ENCODE measurements around the gene MCOLN3. TPM values are rescaled to one million over a fixed set of nuclear protein-coding genes. Genes with fewer than 3 reads are reported as not detected.

Gene MCOLN3
- total RNA-seq, 4 donors from 2014 or later: 1.8 to 21.3 (median 2.8) TPM

DNA sequence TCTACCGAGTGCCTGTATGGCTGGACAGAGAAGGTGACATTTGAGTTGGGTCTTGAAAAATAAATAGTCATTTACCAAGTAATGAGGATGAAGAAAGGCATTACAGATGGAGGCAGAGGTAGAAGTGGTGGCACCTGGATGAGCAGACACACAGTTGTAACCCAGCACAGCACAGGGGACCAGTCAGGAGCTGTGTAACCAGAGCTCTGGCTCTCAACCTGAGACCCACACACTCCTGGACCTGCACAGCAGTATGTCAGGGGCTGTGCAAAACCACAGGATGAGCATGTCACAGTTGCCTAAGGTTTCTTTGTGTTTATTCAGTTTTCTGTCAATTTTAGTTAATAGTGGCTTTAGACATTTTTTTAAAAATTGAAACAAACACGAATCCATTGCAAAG is 11.3 kb upstream of the MCOLN3 start:
- Histone ChIP-seq H3K27me3 (no peaks in the 10 kb centered on the region), H3K36me3 (no peaks in the 10 kb centered on the region), H3K4me1 (no peaks in the 10 kb centered on the region), H3K9me3 (no peaks in the 10 kb centered on the region), H3K27ac (no peak overlapping the region), H3K4me3 (no peak overlapping the region)
- no peak for TF ChIP-seq POLR2A (IDR thresholded peaks at IDR 0.05)
- TF ChIP-seq CTCF (IDR thresholded peaks at IDR 0.05): no peak
- no peak for DNase-seq

DNA sequence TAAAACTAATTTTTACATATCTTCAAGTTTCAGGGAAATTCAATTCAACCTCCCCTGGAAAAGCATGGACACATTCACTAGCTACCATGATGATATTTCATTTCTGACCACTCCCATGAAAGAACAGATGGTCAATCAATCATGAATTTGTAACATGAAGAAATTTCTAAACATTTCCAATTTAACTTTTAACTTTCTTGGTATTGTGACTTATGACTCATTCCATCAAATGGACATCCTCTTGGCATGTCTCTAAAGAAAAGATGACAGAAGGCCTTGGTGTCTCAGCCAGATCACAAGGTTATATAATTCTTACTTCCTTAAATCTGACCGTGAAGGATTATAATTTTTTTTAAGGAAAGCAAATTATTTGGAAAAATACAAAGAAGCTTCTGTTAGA is 10.5 kb upstream of the MCOLN3 start:
- no peaks in the 10 kb centered on the region for H3K4me1 ChIP-seq
- no peak for TF ChIP-seq CTCF (IDR thresholded peaks at IDR 0.05)
- TF ChIP-seq POLR2A (IDR thresholded peaks at IDR 0.05): no peak
- no peaks in the 10 kb centered on the region for H3K9me3 ChIP-seq
- H3K4me3 ChIP-seq: no peak overlapping the region
- H3K36me3 ChIP-seq: no peaks in the 10 kb centered on the region
- no peak for DNase-seq
- H3K27me3 ChIP-seq: no peaks in the 10 kb centered on the region
- no peak overlapping the region for H3K27ac ChIP-seq

DNA sequence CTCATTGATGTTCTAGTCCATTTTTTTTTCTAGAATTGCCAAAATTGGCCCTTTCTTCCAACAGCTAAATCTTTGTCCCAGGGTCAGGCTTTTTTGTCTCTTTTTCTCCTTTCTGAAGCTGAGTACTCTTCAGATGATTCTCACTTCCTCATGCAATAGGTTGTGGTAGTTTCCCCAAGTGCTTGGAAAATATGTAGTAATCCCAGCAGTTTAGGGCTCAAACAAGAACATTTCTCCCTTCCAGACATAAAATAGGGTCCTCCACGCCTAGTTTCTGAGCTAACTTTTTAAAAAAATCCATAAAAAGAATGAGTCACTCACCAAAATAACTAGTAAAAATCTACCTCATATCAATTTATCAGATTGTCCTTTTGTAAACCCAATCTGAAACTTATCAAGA is 10.0 kb upstream of the MCOLN3 start:
- Histone ChIP-seq H3K36me3 (no peaks in the 10 kb centered on the region), H3K4me1 (no peaks in the 10 kb centered on the region), H3K27ac (no peak overlapping the region), H3K9me3 (no peaks in the 10 kb centered on the region), H3K4me3 (no peak overlapping the region), H3K27me3 (no peaks in the 10 kb centered on the region)
- DNase-seq: no peak
- TF ChIP-seq POLR2A (IDR thresholded peaks at IDR 0.05) (no peak), CTCF (IDR thresholded peaks at IDR 0.05) (no peak)

DNA sequence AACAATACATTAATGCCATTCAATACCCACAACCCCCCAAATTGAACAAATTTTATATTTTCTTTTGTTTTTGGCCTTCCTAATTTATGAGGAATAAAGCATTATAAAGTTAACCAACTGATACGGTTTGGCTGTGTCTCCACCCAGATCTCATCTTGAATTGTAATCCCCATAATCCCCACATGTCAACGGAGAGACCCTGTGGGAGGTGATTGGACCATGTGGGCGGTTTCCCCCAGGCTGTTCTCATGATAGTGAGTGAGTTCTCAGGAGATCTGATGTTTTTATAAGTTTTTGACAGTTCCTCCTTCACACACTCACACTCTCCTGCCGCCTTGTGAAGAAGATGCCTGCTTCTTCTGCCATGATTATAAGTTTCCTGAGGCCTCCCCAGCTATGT is 6.4 kb upstream of the MCOLN3 start:
- H3K9me3 ChIP-seq: no peaks in the 10 kb centered on the region
- no peak overlapping the region for H3K27ac ChIP-seq
- H3K4me1 ChIP-seq: no peaks in the 10 kb centered on the region
- DNase-seq: no peak
- H3K36me3 ChIP-seq: no peaks in the 10 kb centered on the region
- no peak overlapping the region for H3K4me3 ChIP-seq
- TF ChIP-seq POLR2A (IDR thresholded peaks at IDR 0.05) (no peak), CTCF (IDR thresholded peaks at IDR 0.05) (no peak)
- no peaks in the 10 kb centered on the region for H3K27me3 ChIP-seq

DNA sequence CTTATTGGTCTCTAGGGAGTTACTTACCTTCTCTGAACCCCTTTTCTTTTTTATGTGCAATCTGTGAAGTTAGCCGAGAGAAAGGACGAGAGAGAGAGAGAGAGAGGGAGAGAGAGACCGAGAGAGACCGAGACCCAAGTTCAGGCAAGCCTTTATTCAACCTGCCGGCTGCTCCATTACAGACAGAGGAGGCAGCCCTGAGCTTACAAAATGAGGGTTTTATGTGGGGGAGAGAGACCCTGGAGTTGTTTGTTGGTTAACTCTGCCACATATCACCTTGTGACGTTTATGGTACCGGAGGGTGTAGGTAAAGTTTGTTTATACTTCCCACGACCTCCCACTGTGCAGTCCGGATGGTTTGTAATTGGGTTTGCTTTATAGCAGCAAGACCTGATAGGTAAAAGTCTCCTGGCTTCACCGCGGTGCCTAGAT is 1.5 kb upstream of the MCOLN3 start:
- Histone ChIP-seq H3K9me3 (peaks cover 0 to 9% (median 0%) of the 10 kb centered on the region in 4 donors), H3K36me3 (no peaks in the 10 kb centered on the region), H3K27ac (no peak overlapping the region), H3K27me3 (peaks cover 0 to 11% of the 10 kb centered on the region in 2 donors), H3K4me3 (no peak overlapping the region), H3K4me1 (peaks cover 0 to 16% (median 7%) of the 10 kb centered on the region in 4 donors)
- no peak for DNase-seq
- TF ChIP-seq POLR2A (IDR thresholded peaks at IDR 0.05) (no peak), CTCF (IDR thresholded peaks at IDR 0.05) (no peak)
